Measurements from ENCODE around the gene SPDEF.

Gene SPDEF

GRCh38 chr6:34536959-34537848 lies 18.9 kb downstream of the SPDEF start:
- DNase-seq (ENCODE audit: low read depth): no peak
- TF ChIP-seq POLR2A (IDR thresholded peaks at IDR 0.05; ENCODE audit: extremely low read depth, insufficient read length) (no peak), MYC (IDR thresholded peaks at IDR 0.05; ENCODE audit: low read depth, low read length) (no peak), MAX (IDR thresholded peaks at IDR 0.05; ENCODE audit: low read depth, low read length) (no peak), CTCF (IDR thresholded peaks at IDR 0.05; ENCODE audit: low read depth, low read length) (no peak)
- H3K4me3 ChIP-seq (ENCODE audit: low read depth, low read length): no peak overlapping the region

GRCh38 chr6:34536251-34536958 lies 19.7 kb downstream of the SPDEF start:
- DNase-seq (ENCODE audit: low read depth): no peak
- TF ChIP-seq CTCF (IDR thresholded peaks at IDR 0.05; ENCODE audit: low read depth, low read length) (no peak), MYC (IDR thresholded peaks at IDR 0.05; ENCODE audit: low read depth, low read length) (no peak), POLR2A (IDR thresholded peaks at IDR 0.05; ENCODE audit: extremely low read depth, insufficient read length) (no peak), MAX (IDR thresholded peaks at IDR 0.05; ENCODE audit: low read depth, low read length) (no peak)
- H3K4me3 ChIP-seq (ENCODE audit: low read depth, low read length): no peak overlapping the region

- no peak for DNase-seq (ENCODE audit: low read depth)
- H3K4me3 ChIP-seq (ENCODE audit: low read depth, low read length): no peak overlapping the region
- TF ChIP-seq POLR2A (IDR thresholded peaks at IDR 0.05; ENCODE audit: extremely low read depth, insufficient read length) (no peak), CTCF (IDR thresholded peaks at IDR 0.05; ENCODE audit: low read depth, low read length) (no peak), MYC (IDR thresholded peaks at IDR 0.05; ENCODE audit: low read depth, low read length) (no peak), MAX (IDR thresholded peaks at IDR 0.05; ENCODE audit: low read depth, low read length) (no peak)
Measured at GRCh38 chr6:34535646-34536045, 20.5 kb downstream of the SPDEF start.

- DNase-seq (ENCODE audit: low read depth): no peak
- no peak overlapping the region for H3K4me3 ChIP-seq (ENCODE audit: low read depth, low read length)
- TF ChIP-seq MYC (IDR thresholded peaks at IDR 0.05; ENCODE audit: low read depth, low read length) (no peak), MAX (IDR thresholded peaks at IDR 0.05; ENCODE audit: low read depth, low read length) (no peak), CTCF (IDR thresholded peaks at IDR 0.05; ENCODE audit: low read depth, low read length) (no peak), POLR2A (IDR thresholded peaks at IDR 0.05; ENCODE audit: extremely low read depth, insufficient read length) (no peak)
Measured at GRCh38 chr6:34535199-34535598, 20.9 kb downstream of the SPDEF start.

GRCh38 chr6:34534656-34535055 lies 21.5 kb downstream of the SPDEF start:
- no peak overlapping the region for H3K4me3 ChIP-seq (ENCODE audit: low read depth, low read length)
- TF ChIP-seq MAX (IDR thresholded peaks at IDR 0.05; ENCODE audit: low read depth, low read length): no peak
- no peak for TF ChIP-seq MYC (IDR thresholded peaks at IDR 0.05; ENCODE audit: low read depth, low read length)
- no peak for DNase-seq (ENCODE audit: low read depth)

GRCh38 chr6:34534146-34534545 lies 22.0 kb downstream of the SPDEF start:
- no peak overlapping the region for H3K4me3 ChIP-seq (ENCODE audit: low read depth, low read length)
- no peak for TF ChIP-seq MAX (IDR thresholded peaks at IDR 0.05; ENCODE audit: low read depth, low read length)
- no peak for TF ChIP-seq CTCF (IDR thresholded peaks at IDR 0.05; ENCODE audit: low read depth, low read length)
- TF ChIP-seq MYC (IDR thresholded peaks at IDR 0.05; ENCODE audit: low read depth, low read length): no peak
- no peak for TF ChIP-seq POLR2A (IDR thresholded peaks at IDR 0.05; ENCODE audit: extremely low read depth, insufficient read length)
- DNase-seq (ENCODE audit: low read depth): no peak
